HL-60/S4 treated with retinoic acid at 250 ng/mL for 4 days and 3 days (cell line): ENCODE data around the gene BCAS3.
"Not testable (repeated sequence)": the region's sequence is repeated elsewhere in the genome, so short reads cannot be mapped to it uniquely, and the experiment has no call there.

ENCODE experiments used
- in situ Hi-C: fragments of 300-500 bp; cut with MboI; formaldehyde crosslinking; loops from 2 replicates; pipeline ENCODE4 v1.7.0; 2022; ENCODE audit warnings: low sequenced_read_pairs

The BCAS3 gene

DNA sequence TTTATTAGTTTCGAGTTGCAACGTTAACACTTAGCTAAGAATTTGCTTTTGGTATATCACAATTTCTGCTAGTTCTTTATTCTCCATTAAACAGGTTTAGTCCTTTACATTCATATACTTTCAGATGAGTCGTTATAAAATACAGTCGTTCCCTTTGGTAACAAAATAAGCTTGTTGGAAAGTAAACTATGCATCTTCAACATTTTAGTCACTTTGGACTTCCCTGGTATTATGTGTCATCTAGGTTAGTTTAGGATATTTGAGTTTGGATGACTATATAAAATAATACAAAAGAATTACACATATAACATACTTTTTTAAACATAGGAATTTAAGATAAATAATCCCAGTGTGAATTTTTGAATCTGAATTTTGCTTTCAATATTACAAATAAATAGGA, 351.5 kb downstream of the BCAS3 start:
- in situ Hi-C loops, result no loop called here

DNA sequence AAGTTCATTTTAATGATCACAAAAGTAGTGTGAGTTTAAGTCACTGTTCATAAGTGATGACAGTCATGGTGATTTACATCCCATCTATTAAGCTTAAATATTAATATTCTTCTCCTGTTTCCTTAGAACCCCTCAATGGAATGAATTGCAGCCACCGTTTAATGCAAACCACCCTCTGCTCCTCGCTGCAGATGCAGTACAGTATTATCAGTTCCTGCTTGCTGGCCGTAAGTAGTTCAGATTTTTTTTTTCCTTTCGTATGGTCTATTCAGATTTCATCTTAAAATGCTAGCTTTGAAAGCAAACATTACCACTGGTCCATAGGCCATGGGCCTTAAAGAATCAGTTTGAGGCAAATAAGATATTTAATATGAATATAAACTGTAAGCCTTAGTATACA, 363.0 kb downstream of the BCAS3 start:
- in situ Hi-C loops, result no loop called here

DNA sequence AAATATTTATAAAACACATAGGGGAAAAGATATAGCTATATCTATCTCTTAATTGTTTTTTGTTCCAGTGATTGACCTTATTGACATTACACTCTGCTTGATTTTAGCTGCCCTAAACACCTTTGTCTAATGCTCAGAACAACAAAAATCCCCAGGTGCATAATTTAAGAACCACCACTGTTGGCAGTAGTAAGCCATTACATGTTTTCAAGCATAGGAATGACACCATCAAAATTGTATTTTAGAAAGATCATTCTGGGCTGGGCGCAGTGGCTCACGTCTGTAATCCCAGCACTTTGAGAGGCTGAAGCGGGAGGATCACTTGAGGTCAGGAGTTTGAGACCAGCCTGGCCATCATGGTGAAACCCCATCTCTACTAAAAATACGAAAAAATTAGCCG, 364.7 kb downstream of the BCAS3 start:
- in situ Hi-C loops, result not testable (repeated sequence)

DNA sequence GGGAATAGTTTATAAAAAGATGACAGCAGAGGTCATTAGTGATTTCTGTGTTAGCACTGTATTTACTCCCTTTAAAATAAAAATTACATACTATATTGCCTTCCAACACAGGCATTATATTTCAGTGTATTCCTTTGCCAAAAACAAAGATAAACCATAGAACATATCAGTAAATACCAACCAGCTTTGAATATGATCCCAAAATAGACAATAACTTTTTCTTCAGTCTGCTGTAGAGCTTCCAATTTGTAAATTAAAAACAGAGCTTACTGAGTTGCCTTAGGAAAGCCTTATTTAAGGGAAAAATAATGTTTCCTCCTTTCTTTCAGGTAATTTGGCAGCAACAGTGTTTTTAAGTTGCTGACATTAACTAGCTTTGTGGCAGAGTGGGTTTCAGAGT, 369.9 kb downstream of the BCAS3 start:
- in situ Hi-C loops, result no loop called here

DNA sequence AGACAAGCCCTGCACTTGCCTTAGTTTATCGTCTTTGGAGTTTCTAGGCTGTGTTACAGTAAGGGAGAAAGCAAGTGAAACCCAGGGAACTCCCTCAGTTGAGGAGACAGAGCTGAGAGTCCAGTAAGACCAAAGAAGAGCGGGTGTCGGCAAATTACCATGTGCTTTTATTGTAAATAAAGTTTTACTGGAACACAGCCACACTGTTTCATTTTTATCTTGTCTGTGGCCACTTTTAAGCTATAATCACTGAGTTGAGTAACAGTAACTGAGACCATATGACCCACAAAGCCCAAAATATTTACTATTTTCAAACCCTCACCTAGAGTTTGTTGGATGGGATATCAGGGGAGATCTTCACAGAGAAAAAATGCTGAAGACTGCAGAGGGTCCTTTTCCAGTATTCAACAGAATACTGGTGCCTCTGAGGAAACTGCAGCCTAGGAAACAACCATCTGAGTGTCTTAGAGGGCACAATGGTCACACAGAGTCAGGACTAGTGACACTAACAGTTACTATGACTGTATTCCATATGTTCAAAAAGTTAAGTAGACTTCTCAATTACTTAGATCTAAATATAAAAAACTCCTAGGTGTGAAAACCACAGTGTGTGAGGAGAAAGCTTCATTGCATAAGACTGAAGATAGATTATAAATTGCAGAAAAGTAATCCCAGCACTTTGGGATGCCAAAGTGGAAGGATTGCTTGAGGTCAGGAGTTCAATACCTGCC, 370.9 kb downstream of the BCAS3 start:
- in situ Hi-C loops, result no loop called here

DNA sequence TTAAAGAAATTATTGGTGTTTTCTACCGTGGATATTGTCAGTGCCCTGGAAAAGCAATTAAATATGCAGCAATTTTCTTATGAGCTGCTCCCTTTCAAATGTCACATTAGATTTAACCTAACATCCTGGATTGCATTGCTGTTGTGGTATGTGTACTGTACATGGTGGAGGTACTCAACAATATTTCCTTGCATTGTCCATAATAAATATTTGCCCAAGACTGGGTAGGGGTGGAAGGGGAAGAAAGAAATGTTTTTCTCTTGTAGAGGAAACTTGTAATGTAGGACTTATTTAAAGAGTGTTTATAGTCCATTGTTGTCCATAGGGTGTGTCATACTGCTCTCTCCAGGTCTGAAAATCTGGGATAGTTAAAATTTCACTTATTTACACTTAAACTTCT, 375.8 kb downstream of the BCAS3 start:
- in situ Hi-C loops, result no loop called here

DNA sequence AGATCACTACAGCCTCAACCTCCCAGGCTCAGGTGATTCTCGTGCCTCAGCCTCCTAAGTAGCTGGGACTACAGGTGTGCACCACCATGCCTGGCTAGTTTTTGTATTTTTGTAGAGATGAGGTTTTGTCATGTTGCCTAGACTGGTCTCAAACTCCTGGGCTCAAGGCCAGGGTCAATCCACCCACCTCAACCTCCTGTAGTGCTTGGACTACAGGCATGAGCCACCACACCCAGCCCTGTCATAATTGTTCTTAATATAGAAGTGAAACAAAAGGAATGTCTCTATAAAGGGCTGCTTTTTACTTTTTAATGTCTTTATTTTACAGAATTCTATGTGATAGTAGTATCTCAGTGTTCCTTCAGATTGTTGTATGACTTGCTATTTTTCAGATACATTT, 376.8 kb downstream of the BCAS3 start:
- in situ Hi-C loops, result no loop called here

DNA sequence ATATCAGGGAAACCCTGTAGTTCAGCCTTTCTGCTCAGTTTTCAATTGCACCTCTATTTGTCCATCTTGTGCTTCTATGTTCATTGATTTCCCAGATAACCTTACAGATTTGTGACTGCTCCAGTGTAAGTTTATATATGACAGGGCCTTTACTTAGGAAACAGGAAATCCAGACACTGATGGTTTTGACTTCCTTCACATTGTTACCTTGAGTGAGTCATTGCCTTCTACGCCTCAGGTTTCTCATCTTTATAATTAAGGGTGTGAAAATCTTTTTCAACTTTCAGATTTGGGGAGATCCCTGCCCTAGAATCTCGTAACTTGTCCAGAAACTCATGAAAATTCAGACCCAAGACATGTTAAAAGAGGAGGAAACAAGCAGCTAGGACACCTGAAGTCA, 379.6 kb downstream of the BCAS3 start:
- in situ Hi-C loops, result no loop called here

DNA sequence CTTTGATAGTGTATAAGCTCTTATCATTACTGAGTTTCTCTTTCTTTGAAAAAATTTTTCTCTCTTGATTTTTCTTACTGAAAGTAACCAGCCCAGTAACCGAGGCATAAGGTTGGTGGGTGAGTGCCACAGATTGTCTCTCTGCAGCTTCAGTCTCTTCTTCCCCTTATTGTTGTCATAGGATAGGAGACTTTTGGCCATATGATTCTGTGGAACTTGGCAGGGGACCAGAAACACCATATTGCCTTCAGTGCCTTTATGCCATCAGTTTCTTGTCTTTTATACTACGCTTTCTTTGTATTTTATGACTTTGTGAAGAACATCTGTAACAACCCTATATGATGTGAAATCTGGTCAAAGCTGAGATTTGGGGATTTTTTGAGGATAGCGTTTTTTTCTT, 380.4 kb downstream of the BCAS3 start:
- in situ Hi-C loops, result no loop called here

DNA sequence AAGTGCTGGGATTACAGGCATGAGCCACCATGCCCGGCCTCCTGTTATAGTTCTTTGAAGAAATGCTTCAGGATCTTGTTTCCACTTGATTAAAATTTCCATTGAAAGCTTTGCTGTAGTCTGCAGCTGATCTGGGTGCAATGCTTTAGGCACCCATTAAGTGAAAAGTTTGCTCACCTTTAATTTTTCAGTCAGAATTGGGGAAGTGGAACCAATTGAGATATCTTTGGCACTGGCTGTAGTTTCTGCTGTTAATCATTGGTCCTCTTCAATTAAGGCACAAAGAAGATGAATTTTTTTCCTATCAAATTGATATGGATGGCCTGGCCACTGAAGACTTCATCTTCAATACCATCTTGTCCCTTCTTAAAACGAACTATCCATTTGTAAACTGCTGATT, 385.9 kb downstream of the BCAS3 start:
- in situ Hi-C loops, result no loop called here

DNA sequence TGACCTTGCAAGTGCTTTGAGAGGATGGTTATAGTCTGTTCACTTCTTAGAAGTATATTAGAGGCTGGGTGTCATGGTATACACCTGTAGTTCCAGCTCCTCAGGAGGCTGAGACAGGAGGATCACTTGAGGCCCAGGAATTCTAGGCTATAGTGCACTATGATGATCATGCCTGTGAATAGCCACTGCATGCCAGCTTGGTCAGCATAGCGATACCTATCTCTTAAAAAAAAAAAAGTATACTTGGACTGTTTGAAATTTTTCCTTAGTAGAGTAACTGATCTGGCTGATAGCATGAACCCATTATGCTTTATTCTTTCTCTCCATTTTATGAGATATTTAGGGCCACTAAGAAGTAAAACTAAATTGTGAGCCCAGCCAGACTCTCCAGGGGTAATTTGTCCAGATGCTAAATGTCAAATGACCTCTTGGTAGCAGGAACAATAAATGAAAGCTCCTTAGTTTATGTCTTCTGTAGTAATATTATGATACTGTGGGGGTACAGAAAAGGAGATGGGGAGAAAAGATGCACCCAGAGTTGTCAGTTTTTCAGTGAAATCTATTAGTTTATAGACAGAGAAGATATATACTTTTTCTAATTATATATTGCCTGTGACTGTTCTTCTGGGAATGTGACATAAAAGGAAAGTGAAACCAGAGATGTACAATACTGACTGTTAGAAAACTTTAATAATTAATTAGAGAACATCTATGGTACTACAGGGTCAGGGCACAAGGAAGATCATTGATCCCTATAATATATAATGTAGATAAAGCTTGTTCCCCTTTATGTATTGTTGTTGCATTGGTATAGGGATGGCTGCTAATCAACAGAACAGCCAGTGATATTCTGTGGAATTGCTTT, 386.7 kb downstream of the BCAS3 start:
- in situ Hi-C loops, result no loop called here

DNA sequence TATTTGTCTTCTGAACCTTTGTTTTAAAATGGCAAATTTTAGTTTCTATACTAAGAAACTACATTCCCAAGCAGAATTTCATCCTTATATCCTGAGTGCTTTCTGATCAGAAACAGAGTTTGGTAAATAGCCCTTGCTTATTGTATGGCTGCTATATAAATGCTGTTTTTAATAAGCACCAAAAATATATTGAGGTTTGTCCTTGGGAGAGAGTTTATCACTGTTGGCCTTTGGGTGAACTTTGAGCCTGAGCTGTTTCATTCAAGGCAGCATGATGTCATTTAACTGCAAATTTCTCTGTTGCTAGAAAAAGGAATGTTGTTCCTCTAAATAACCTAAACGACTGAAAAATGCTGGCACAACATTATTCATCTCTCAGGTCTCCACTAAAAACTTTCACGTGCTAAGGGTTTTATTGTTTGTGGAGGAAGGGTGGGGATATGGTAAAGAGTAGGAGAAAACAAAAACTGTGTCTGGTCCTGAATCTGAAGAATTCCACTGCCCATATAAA, 387.7 kb downstream of the BCAS3 start:
- in situ Hi-C loops, result no loop called here

DNA sequence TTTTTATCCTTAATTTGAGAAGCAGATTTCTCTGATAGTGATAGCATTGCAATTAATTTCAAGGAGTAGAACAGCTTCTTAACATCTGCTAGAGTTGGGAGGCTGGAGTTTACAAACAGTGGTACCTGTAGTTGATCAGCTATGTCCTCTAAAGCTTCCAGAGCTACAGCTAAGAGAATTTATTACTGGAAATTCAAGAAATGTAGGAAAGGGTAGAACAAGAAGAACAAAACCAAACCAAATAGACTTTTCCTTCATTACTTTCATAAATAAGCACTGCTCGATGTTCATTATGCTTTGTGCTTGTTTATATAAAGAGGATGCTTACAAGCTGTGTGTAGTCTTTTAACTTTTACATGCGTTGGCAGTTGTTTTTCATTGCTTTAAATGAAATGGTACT, 388.4 kb downstream of the BCAS3 start:
- in situ Hi-C loops, result no loop called here

DNA sequence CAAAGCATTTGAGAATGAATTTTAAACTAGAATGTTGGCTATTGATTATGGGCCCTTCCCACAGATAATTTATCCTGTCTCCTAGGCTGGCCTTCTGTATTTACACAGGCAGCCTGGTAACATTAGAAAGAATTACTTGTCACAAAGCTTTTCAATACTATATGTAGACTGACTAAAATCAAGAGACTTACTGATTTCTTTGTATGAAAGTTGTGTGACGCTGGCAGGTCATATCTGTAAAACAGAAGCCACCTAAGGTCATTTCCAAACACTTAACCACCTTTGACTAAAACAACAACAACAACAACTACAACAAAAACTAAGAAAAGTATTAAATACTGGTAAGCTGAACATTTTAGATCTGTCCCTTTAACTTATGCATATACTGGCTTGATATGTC, 393.0 kb downstream of the BCAS3 start:
- in situ Hi-C loops, result no loop called here

DNA sequence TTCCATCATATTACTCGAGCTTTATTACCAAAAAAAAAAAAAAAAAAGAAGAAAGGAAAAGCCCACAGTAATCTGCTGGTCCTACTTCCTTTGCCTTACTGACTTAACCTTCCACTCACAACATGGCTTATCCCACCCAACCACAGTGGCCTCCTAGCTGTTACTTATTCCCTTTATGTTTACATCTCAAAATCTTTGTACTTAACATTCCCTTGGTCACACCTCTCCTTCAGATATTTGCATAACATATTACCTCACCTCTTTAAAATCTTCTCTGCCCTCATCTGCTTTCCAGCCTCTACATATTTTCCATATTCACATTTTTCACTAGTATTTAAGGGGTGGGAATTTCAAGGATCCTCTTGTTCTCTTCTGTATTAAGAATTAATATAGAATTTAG, 395.0 kb downstream of the BCAS3 start:
- in situ Hi-C loops, result no loop called here

DNA sequence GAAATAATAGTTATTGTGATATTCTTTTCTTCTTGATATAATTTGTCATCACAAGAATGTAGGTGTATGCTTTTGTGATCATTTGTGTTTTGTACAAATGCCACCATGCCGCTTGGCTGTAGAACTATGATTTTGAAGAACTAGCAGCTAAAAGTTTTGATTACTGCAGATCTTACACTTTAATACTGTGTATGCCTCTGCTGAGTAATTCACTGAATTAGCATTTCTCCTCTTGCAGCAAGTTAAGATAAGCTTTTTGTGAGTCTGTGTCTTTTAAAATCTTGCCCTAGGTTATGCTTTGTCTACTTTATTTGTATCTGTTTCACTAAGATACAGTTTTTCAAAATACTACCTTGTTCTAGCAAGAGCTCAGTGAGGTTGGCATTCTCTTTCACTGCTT, 395.5 kb downstream of the BCAS3 start:
- in situ Hi-C loops, result no loop called here

DNA sequence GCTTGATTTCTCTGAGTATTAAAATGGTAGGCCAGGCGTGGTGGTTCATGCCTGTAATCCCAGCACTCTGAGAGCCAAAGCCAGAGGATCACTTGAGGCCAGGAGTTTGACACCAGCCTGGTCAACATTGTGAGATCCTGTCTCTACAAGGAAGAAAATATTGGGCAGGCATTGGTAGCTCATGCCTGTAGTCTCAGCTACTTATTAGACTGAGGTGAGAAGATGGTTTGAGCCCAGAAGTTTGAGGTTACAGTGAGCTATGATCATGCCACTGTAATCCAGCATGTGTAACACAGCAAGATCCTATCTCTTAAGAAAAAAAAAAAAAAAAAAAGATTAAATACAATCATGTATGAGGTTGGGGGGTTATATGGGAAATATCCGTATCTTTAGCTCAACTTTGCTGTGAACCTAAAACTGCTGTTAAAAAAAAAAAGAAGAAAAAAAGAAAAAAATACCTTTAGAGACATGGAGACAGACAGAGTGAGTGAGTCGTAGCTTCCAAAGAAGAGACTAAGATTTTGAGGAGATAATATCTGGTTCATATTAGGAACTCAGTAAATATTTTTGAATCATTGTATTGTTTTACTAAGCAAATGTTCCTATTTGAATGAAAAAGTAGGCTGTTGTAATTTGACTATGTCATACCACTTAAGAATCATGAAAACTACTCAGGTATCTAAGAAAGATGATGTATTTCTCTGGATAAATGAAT, 396.3 kb downstream of the BCAS3 start:
- in situ Hi-C loops, result no loop called here

DNA sequence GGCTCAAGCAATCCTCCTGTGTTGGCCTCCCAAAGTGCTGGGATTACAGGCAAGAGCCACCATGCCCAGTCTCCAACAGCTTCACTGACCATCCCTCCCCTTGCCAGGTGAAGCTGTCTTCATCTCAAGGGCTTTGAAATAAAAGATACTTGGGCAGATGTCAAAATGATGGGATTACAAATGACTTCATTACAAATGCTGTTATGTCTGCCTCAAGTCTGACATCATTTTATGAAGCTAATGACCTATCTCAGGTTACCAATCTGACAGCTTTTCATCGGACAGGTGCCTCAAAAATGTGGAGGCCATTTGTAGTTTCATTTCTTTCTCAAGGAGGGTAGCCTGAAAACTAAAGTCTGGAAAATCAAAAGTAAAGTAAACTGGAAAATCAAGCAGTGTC, 398.3 kb downstream of the BCAS3 start:
- in situ Hi-C loops, result no loop called here

DNA sequence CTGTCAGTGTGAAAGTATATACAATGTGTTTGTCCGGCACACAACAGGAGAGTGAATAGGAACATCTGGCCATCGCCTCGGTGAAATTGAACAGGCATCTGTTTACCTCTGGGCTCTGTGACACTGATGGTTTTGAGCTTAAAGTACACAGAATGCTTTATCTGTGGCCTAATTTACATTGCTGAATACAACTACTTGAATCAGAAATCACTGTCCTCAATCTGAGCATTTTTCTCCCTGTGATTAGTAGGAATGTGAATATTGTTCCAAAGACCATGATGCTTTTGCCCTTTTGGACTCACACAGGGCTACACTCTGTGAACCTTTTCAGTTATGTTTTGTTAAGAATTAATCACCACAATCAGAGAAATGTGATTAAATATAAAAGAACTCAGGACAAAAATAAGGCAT, 399.0 kb downstream of the BCAS3 start:
- in situ Hi-C loops, result no loop called here

DNA sequence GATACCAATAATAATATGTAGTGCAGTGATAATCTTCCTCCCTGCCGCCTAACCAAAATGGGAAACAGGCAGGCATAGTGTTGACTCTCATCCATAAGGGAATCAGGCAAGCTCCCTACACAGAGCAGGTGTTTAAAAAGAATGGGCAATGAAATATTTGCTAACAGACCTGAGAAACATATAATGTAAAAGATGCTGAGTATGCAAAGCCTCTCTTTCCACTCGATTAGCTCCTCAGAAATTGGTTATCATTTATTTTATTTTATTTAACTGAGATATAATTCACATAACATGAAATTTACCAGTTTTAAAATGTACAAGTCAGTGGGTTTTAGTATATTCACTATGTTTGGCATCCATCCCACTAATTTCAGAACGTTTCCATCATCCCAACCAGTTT, 404.3 kb downstream of the BCAS3 start:
- in situ Hi-C loops, result no loop called here

DNA sequence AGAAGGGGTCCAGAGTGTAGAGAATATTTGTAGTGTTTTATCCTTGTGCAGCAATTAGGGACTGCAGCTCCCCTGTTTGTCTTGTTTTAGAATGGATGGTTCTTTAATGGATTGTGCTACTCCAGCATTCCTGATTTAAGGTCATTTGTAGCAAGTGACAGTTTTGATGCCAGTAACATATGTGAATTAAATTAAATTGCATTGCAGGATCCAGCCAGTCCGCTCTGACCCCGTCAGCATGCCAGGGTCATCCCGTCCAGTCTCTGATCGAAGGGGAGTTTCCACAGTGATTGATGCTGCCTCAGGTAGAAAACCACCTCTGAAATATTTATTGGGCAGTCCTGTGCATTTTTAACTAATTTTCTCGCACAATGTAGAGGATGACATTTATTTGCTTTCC, 406.6 kb downstream of the BCAS3 start:
- in situ Hi-C loops, result no loop called here

DNA sequence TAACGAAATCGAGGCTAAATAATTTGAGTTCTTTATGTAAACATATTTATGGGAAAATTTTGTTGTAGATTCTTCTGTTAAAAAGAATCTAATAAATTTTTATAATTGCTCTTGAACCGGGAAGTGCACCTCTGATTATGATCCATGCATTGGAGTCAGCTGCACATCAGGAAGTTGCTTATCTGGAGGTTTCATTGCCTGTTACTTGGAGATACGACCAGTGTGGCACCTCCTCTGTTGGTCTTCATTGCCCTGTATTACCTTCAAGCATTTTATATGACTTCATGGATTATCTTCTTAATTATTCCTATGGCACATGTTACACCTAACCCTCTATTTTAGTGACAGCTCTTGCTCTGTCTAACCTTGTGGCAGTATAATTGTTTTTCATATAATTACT, 409.4 kb downstream of the BCAS3 start:
- in situ Hi-C loops, result no loop called here
